Panc1 (cell line): ENCODE data around the gene CATSPERB. TPM values are rescaled to one million over a fixed set of nuclear protein-coding genes. Genes with fewer than 3 reads are reported as not detected.

Source experiments
- ATAC-seq: fragments of 200-7000 bp; cut with Tn5 transposase; 2 replicates; pipeline ENCODE4 v1.9.1; 2020; ENCODE audit warnings: mild to moderate bottlenecking, moderate library complexity
- BruUV-seq: library from RNA; stranded (reverse); fragments of 400-500 nt; replicated peaks from 2 replicates; lab custom pipeline; 2021; lab: Mats Ljungman, UMichigan
- CTCF ChIA-PET: fragments of 300-600 bp; sonication (Branson Sonifier 250); formaldehyde crosslinking; loops from one replicate; lab custom pipeline; 2022; ENCODE audit warnings: antibody characterized with exemption; lab: Charles Lee
- POLR2A ChIA-PET: fragments of 300-600 bp; sonication (Branson Sonifier 250); formaldehyde crosslinking; loops from one replicate; lab custom pipeline; 2022; ENCODE audit warnings: antibody characterized with exemption; lab: Charles Lee
- DNase-seq: peaks from one replicate; pipeline ENCODE4 v3.0.0-alpha.2; 2010; ENCODE audit warnings: low read depth, low spot score
- H3K27ac ChIP-seq: 2 replicates; pipeline ENCODE4 v1.5.1; 2011; ENCODE audit warnings: mild to moderate bottlenecking, low read length, inconsistent platforms
- H3K27me3 ChIP-seq: fragments of 200-500 bp; sonication (Bioruptor generic); 2 replicates; pipeline ENCODE4 v1.6.0; 2014; ENCODE audit warnings: low read length, inconsistent platforms; ENCODE audit not compliant: control insufficient read depth, insufficient read depth
- H3K36me3 ChIP-seq: fragments of 200-500 bp; sonication (Bioruptor generic); 2 replicates; pipeline ENCODE4 v1.5.1; 2014; ENCODE audit warnings: inconsistent platforms, mild to moderate bottlenecking, low read length, moderate library complexity; ENCODE audit not compliant: control insufficient read depth, insufficient read depth
- H3K4me1 ChIP-seq: 2 replicates; pipeline ENCODE4 v1.5.1; 2011; ENCODE audit warnings: inconsistent platforms, mild to moderate bottlenecking, low read length, moderate library complexity; ENCODE audit not compliant: control insufficient read depth, insufficient read depth
- H3K4me3 ChIP-seq, 2 experiments: 2 replicates each; pipeline ENCODE4 v1.5.1; 2011 to 2012; ENCODE audit warnings: low read depth in 2 of 2, low read length in 2 of 2, mild to moderate bottlenecking in 2 of 2, inconsistent platforms in 1 of 2, moderate library complexity in 1 of 2
- H3K9me3 ChIP-seq: fragments of 200-500 bp; sonication (Bioruptor generic); 2 replicates; pipeline ENCODE4 v1.5.1; 2014; ENCODE audit warnings: low read depth, mild to moderate bottlenecking, inconsistent platforms, low read length, moderate library complexity; ENCODE audit not compliant: control insufficient read depth, insufficient read depth
- CTCF ChIP-seq: fragments of 450-650 bp; IDR thresholded peaks from 2 replicates; pipeline ENCODE4 v1.5.1; 2017; ENCODE audit warnings: mild to moderate bottlenecking
- POLR2AphosphoS5 ChIP-seq: IDR thresholded peaks from 2 replicates; pipeline ENCODE4 v1.6.1; 2012; ENCODE audit warnings: mild to moderate bottlenecking, low read depth, low read length, moderate library complexity
- REST ChIP-seq, 2 experiments: IDR thresholded peaks; 2 replicates each; pipeline ENCODE4 v1.6.1; 2011 to 2012; ENCODE audit warnings: low read depth in 2 of 2, control low read depth in 1 of 2, low read length in 1 of 2, mild to moderate bottlenecking in 1 of 2, moderate library complexity in 1 of 2; ENCODE audit not compliant: insufficient read depth in 1 of 2
- SIN3A ChIP-seq: IDR thresholded peaks from 2 replicates; pipeline ENCODE4 v1.6.1; 2012; ENCODE audit warnings: low read depth, mild to moderate bottlenecking, low read length, moderate library complexity, borderline replicate concordance; ENCODE audit not compliant: insufficient read depth
- TCF7L2 ChIP-seq: IDR thresholded peaks from 2 replicates; pipeline ENCODE4 v1.6.1; 2011; ENCODE audit warnings: mild to moderate bottlenecking, low read depth, low read length, inconsistent platforms
- in situ Hi-C: cut with HindIII; loops from 2 replicates; pipeline ENCODE4 v1.10.0; 2016; ENCODE audit warnings: low sequenced_read_pairs, low pct_unique_long_range_greater_than_20kb
- intact Hi-C: fragments of 100-400 bp; cut with micrococcal nuclease; formaldehyde crosslinking; loops from one replicate; pipeline ENCODE4 v1.10.0; 2022; ENCODE audit not compliant: unreplicated experiment
- total RNA-seq: library from RNA; stranded (reverse); gene quantifications from one replicate; pipeline ENCODE4 v1.2.1, GENCODE V29; 2021; ENCODE audit not compliant: unreplicated experiment

The CATSPERB gene
- total RNA-seq, 1 experiment from 2014 or later: not detected

DNA sequence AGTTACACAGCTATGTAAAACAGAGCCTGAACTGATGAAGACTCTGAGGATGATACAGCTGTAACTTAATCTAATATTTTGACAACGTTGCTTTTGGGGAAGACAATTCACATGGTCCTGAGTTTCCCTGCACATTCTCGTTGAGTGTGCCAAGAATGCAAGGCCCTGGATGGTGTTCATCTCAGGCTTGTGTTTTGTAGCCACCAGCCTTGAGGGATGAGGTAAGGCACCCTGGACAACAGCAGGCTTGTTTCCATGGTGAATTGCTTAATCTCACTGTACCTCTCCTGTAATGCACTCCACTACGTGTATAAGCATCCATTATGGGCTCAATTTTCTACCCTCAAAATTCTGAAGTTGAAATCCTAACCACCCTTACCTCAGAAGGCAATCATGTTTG is 2.1 kb downstream of the CATSPERB start:
- ATAC-seq (no peak), DNase-seq (no peak)
- TF ChIP-seq SIN3A (no peak), TCF7L2 (no peak), CTCF (no peak), REST (IDR thresholded peaks at IDR 0.05; ENCODE audit: insufficient read depth in 1 of 2, low read depth in 2 of 2, low read length in 1 of 2) (no peak), POLR2AphosphoS5 (no peak)
- Histone ChIP-seq H3K4me3 (no peak overlapping the region), H3K36me3 (no peaks in the 10 kb centered on the region), H3K27ac (no peak overlapping the region), H3K9me3 (no peaks in the 10 kb centered on the region), H3K27me3 (no peaks in the 10 kb centered on the region), H3K4me1 (no peaks in the 10 kb centered on the region)
- ChIA-PET POLR2A (no interaction called here), CTCF (no interaction called here)
- BruUV-seq: no TSS peak
- intact Hi-C loops: no loop called here
- in situ Hi-C loops: no loop called here

DNA sequence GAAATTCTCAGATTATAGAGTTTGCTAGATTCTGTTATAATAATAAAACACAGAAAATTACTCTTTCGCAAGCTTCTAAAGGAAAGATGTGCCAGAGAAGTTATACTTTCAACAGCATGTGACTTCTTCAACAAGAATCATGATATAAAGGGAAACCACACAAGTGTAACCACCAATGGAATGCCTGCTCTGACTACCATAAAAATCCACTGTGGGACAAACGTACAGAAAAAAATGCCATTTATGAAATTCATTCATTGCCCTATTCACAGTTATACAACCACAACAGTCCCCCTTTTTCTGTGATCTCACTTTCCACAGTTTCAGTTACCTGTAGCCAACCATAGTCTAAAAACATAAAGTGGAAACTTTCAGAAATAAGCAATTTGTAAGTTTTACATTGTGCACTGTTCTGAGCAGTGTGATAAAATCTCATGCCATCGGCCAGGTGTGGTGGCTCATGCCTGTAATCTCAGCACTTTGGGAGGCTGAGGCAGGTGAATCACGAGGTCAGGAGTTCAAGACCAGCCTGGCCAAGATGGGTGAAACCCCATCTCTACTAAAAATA is 3.2 kb downstream of the CATSPERB start:
- no peaks in the 10 kb centered on the region for H3K36me3 ChIP-seq
- BruUV-seq: no TSS peak
- intact Hi-C loops: no loop called here
- ATAC-seq (no peak), DNase-seq (no peak)
- H3K9me3 ChIP-seq: no peaks in the 10 kb centered on the region
- no peak overlapping the region for H3K27ac ChIP-seq
- H3K4me3 ChIP-seq: no peak overlapping the region
- no peaks in the 10 kb centered on the region for H3K27me3 ChIP-seq
- CTCF ChIA-PET: no interaction called here
- H3K4me1 ChIP-seq: no peaks in the 10 kb centered on the region
- no peak for TF ChIP-seq REST (IDR thresholded peaks at IDR 0.05; ENCODE audit: insufficient read depth in 1 of 2, low read depth in 2 of 2, low read length in 1 of 2)
- TF ChIP-seq POLR2AphosphoS5: no peak
- no peak for TF ChIP-seq TCF7L2
- TF ChIP-seq SIN3A: no peak
- TF ChIP-seq CTCF: no peak
- POLR2A ChIA-PET: no interaction called here
- in situ Hi-C loops: no loop called here
